Measurements from ENCODE around the gene VENTX. TPM values are rescaled to one million over a fixed set of nuclear protein-coding genes. Genes with fewer than 3 reads are reported as not detected.

Gene VENTX
- total and polyA plus RNA-seq, 2 of the 4 experiments (the other 2 are of a cell fraction) = not detected

- Histone ChIP-seq H3K4me3 (ENCODE audit: insufficient read depth, low read depth, low read length) (no peak overlapping the region), H3K4me1 (ENCODE audit: control insufficient read depth, insufficient read depth, low read length) (peaks cover 10% of the 10 kb centered on the region), H3K27ac (ENCODE audit: insufficient read depth, low read length) (no peak overlapping the region), H4K8ac (ENCODE audit: low read depth in 2 of 2, low read length in 2 of 2) (no peak overlapping the region), H3K9ac (ENCODE audit: low read depth, low read length) (no peak overlapping the region), H2BK5ac (ENCODE audit: low read depth, low read length, poor library complexity, severe bottlenecking) (no peak overlapping the region), H2AK9ac (replicated peaks; ENCODE audit: low read depth, low read length, poor library complexity) (no peak overlapping the region), H3K4ac (ENCODE audit: low read depth, low read length) (no peak overlapping the region), H3K23ac (ENCODE audit: low read depth, low read length) (no peak overlapping the region), H2BK15ac (ENCODE audit: low read depth, low read length) (no peak overlapping the region), H4K5ac (ENCODE audit: low read depth, low read length) (no peak overlapping the region), H2BK20ac (ENCODE audit: low read depth, low read length) (no peak overlapping the region), H3K36me3 (ENCODE audit: control insufficient read depth, insufficient read depth, low read length) (peaks cover 9% of the 10 kb centered on the region; the same call in 1 of the 2 replicates), H2BK120ac (ENCODE audit: low read depth, low read length) (no peak overlapping the region), H4K20me1 (ENCODE audit: insufficient read depth, low read length) (peaks cover 7% of the 10 kb centered on the region; the same call in 1 of the 2 replicates), H3K14ac (replicated peaks; ENCODE audit: low read depth, low read length) (no peak overlapping the region), H3K9me3 (ENCODE audit: control insufficient read depth, insufficient read depth, low read length) (no peaks in the 10 kb centered on the region), H3K9me1 (ENCODE audit: insufficient read depth, low read length) (0 out of 2 replicates have a peak, but pooled peaks cover 4% of the 10 kb centered on the region), H2AFZ (replicated peaks; ENCODE audit: low read length, poor library complexity) (no peak overlapping the region), H4K91ac (ENCODE audit: insufficient read depth, low read depth, low read length) (no peak overlapping the region), H2AK5ac (ENCODE audit: low read depth, low read length) (no peak overlapping the region), H3K56ac (ENCODE audit: extremely low read depth, insufficient read depth, low read length) (no peak overlapping the region), H3K79me1 (ENCODE audit: low read depth in 1 of 2, low read length in 2 of 2) (peaks cover 0 to 3% of the 10 kb centered on the region in 2 experiments; a peak in 1 of 4 replicates), H3K4me2 (ENCODE audit: low read depth, low read length) (no peak overlapping the region), H3K27me3 (ENCODE audit: control insufficient read depth, insufficient read depth, low read length) (peaks cover 9% of the 10 kb centered on the region), H3K18ac (ENCODE audit: low read depth, low read length) (no peak overlapping the region)
- in situ Hi-C loops (cut with MboI; ENCODE audit: low sequenced_read_pairs) (loop anchor here (25.0 kb wide), 1 partner anchor 613 kb away; no protein-coding TSS in a partner anchor), intact Hi-C loops (cut with micrococcal nuclease) (no loop called here), dilution Hi-C loops (cut with HindIII; ENCODE audit: low sequenced_read_pairs, unreplicated experiment) (no loop called here)
- CTCF ChIA-PET = no interaction called here
- 82% methylated on average over 4 of the region's 26 CpGs; no CpG with 5 or more reads in 1 of the 2 experiments for WGBS, 2 experiments (ENCODE audit: extremely low coverage in 2 of 2, insufficient read length in 1 of 2)
- BruUV-seq (replicated peaks) = no TSS peak
- DNase-seq = no peak
- POLR2A ChIA-PET (ENCODE audit: unreplicated experiment) = no interaction called here
- ATAC-seq (ENCODE audit: low read depth) = no peak
- TF ChIP-seq MXI1 (IDR thresholded peaks at IDR 0.05; ENCODE audit: borderline replicate concordance, low read depth, low read length) = no peak
- no peak for TF ChIP-seq CTCF (conservative IDR thresholded peaks at IDR 0.05; ENCODE audit: low read depth, low read length)
- TF ChIP-seq NFE2L2 (IDR thresholded peaks at IDR 0.05; ENCODE audit: low read depth, low read length) = no peak
- TF ChIP-seq, protein P1, sequence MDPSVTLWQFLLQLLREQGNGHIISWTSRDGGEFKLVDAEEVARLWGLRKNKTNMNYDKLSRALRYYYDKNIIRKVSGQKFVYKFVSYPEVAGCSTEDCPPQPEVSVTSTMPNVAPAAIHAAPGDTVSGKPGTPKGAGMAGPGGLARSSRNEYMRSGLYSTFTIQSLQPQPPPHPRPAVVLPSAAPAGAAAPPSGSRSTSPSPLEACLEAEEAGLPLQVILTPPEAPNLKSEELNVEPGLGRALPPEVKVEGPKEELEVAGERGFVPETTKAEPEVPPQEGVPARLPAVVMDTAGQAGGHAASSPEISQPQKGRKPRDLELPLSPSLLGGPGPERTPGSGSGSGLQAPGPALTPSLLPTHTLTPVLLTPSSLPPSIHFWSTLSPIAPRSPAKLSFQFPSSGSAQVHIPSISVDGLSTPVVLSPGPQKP (IDR thresholded peaks at IDR 0.05; ENCODE audit: borderline replicate concordance, low read depth, low read length) = no peak
- TF ChIP-seq, protein P2, sequence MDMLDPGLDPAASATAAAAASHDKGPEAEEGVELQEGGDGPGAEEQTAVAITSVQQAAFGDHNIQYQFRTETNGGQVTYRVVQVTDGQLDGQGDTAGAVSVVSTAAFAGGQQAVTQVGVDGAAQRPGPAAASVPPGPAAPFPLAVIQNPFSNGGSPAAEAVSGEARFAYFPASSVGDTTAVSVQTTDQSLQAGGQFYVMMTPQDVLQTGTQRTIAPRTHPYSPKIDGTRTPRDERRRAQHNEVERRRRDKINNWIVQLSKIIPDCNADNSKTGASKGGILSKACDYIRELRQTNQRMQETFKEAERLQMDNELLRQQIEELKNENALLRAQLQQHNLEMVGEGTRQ (IDR thresholded peaks at IDR 0.05; ENCODE audit: low read depth, low read length) = no peak
- no peak for TF ChIP-seq SMC3 (IDR thresholded peaks at IDR 0.05; ENCODE audit: low read depth, low read length)
- TF ChIP-seq RCOR1 (IDR thresholded peaks at IDR 0.05; ENCODE audit: insufficient replicate concordance, low read length) = no peak
- TF ChIP-seq CEBPB (IDR thresholded peaks at IDR 0.05; ENCODE audit: low read depth, low read length) = no peak
- TF ChIP-seq MAFK (IDR thresholded peaks at IDR 0.05; ENCODE audit: low read depth, low read length) = no peak
- TF ChIP-seq FOS (IDR thresholded peaks at IDR 0.05; ENCODE audit: low read depth, low read length) = no peak
- TF ChIP-seq BHLHE40 (IDR thresholded peaks at IDR 0.05; ENCODE audit: low read depth, low read length) = no peak
- no peak for TF ChIP-seq RAD21 (IDR thresholded peaks at IDR 0.05; ENCODE audit: low read length)
- no peak for TF ChIP-seq MAZ (IDR thresholded peaks at IDR 0.05; ENCODE audit: borderline replicate concordance, low read depth, low read length)
- TF ChIP-seq POLR2A (IDR thresholded peaks at IDR 0.05; ENCODE audit: low read depth, low read length) = no peak
Observed at GRCh38 chr10:133274751-133275683, 37.4 kb downstream of the VENTX start.
